K562 (cell line): Measurements from ENCODE around the gene ATIC.

Experiments used
- ARNT ChIP-seq, 2 experiments: fragments of 450-650 bp; IDR thresholded peaks; 2 replicates each; pipeline ENCODE4 v1.6.1; 2016; ENCODE audit warnings: mild to moderate bottlenecking in 1 of 2
- EP300 ChIP-seq: IDR thresholded peaks from 2 replicates; pipeline ENCODE4 v1.6.1; 2012; ENCODE audit warnings: low read length, improper control_type of control experiment
- SRF ChIP-seq, 2 experiments: fragments of 250-450, 450-650 bp in 1 of 2; sonication (Bioruptor Pico) in 1 of 2; sonication (generic) in 1 of 2; formaldehyde crosslinking; IDR thresholded peaks; 2 replicates each; pipeline versions ENCODE4 v1.5.0 to v1.5.1; 2020 to 2022; ENCODE audit warnings: mild to moderate bottlenecking in 1 of 2, missing genetic modification reagents in 1 of 2
- TF ChIP-seq, protein P1 (sequence below), 2 experiments: fragments of 450-650 bp; conservative IDR thresholded peaks; 2 replicates each; pipeline ENCODE4 v1.6.1; 2017; ENCODE audit warnings: mild to moderate bottlenecking in 2 of 2, moderate library complexity in 2 of 2
- TF ChIP-seq, protein P2 (sequence below): sonication (generic); formaldehyde crosslinking; IDR thresholded peaks from 2 replicates; pipeline ENCODE4 v1.8.1; 2023; ENCODE audit warnings: mild to moderate bottlenecking, missing genetic modification reagents
- TF ChIP-seq, protein P3 (sequence below): fragments of 250-450 bp; sonication (Bioruptor Pico); IDR thresholded peaks from 2 replicates; pipeline ENCODE4 v1.5.0; 2021; ENCODE audit warnings: mild to moderate bottlenecking, borderline replicate concordance
- TF ChIP-seq, protein P4 (sequence below): sonication (generic); formaldehyde crosslinking; IDR thresholded peaks from 2 replicates; pipeline ENCODE4 v1.8.1; 2022; ENCODE audit warnings: missing genetic modification reagents
- TF ChIP-seq, protein P5 (sequence below), 3 experiments: IDR thresholded peaks in 2 of 3; conservative IDR thresholded peaks in 1 of 3; 2 replicates each; pipeline ENCODE4 v1.5.1; 2011 to 2012; ENCODE audit warnings: low read length in 3 of 3, mild to moderate bottlenecking in 3 of 3, control low read depth in 2 of 3, improper control_type of control experiment in 1 of 3, inconsistent platforms in 1 of 3, low read depth in 1 of 3, mixed read lengths in 1 of 3, moderate library complexity in 1 of 3; ENCODE audit not compliant: insufficient read depth in 2 of 3

DNA sequence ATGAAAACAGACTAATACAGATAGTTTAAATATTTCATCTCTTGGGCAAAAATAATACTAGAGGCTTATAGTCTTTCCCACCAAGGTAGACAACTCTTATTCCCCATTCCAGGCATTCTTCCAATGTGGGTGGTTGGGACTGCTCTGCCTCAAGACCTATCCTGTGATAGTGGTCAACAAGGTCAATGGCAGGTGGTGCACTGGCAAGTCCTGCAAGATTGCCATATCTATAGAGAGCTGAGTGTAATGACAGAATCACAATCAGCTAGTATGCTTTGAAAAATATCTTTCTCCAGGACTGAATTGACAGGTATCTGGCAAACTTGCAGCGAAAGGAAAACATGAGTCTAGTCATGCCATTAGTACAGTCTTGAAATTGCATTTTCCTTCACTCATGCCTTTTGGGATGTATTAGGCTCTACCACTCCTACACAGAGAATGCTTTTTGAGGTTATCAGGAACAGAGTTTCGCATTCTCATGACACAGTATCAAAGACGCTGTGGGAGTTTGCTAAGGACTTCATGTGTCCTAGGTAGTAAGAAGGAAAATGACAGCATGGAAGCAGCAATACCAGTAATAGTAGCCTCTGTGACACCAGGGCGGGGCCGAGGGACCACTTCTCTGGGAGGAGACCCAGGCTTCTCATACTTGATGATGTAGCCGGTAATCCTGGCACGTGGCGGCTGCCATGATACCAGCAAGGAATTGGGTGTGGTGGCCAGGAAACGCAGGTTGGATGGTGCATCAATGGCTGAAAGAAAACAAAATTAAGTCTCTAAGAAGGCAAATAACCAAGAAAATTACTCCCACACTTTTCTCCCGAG is 63.0 kb downstream of the ATIC start:
- no peak for TF ChIP-seq SRF (CRISPR knock-in tag; IDR thresholded peaks at IDR 0.05)
- TF ChIP-seq, protein P1, sequence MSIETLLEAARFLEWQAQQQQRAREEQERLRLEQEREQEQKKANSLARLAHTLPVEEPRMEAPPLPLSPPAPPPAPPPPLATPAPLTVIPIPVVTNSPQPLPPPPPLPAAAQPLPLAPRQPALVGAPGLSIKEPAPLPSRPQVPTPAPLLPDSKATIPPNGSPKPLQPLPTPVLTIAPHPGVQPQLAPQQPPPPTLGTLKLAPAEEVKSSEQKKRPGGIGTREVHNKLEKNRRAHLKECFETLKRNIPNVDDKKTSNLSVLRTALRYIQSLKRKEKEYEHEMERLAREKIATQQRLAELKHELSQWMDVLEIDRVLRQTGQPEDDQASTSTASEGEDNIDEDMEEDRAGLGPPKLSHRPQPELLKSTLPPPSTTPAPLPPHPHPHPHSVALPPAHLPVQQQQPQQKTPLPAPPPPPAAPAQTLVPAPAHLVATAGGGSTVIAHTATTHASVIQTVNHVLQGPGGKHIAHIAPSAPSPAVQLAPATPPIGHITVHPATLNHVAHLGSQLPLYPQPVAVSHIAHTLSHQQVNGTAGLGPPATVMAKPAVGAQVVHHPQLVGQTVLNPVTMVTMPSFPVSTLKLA (conservative IDR thresholded peaks at IDR 0.05), result no peak
- TF ChIP-seq EP300, result no peak
- TF ChIP-seq, protein P2, sequence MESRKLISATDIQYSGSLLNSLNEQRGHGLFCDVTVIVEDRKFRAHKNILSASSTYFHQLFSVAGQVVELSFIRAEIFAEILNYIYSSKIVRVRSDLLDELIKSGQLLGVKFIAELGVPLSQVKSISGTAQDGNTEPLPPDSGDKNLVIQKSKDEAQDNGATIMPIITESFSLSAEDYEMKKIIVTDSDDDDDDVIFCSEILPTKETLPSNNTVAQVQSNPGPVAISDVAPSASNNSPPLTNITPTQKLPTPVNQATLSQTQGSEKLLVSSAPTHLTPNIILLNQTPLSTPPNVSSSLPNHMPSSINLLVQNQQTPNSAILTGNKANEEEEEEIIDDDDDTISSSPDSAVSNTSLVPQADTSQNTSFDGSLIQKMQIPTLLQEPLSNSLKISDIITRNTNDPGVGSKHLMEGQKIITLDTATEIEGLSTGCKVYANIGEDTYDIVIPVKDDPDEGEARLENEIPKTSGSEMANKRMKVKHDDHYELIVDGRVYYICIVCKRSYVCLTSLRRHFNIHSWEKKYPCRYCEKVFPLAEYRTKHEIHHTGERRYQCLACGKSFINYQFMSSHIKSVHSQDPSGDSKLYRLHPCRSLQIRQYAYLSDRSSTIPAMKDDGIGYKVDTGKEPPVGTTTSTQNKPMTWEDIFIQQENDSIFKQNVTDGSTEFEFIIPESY (CRISPR knock-in tag), result no peak
- TF ChIP-seq, protein P3, sequence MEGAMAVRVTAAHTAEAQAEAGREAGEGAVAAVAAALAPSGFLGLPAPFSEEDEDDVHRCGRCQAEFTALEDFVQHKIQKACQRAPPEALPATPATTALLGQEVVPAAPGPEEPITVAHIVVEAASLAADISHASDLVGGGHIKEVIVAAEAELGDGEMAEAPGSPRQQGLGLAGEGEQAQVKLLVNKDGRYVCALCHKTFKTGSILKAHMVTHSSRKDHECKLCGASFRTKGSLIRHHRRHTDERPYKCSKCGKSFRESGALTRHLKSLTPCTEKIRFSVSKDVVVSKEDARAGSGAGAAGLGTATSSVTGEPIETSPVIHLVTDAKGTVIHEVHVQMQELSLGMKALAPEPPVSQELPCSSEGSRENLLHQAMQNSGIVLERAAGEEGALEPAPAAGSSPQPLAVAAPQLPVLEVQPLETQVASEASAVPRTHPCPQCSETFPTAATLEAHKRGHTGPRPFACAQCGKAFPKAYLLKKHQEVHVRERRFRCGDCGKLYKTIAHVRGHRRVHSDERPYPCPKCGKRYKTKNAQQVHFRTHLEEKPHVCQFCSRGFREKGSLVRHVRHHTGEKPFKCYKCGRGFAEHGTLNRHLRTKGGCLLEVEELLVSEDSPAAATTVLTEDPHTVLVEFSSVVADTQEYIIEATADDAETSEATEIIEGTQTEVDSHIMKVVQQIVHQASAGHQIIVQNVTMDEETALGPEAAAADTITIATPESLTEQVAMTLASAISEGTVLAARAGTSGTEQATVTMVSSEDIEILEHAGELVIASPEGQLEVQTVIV (CRISPR knock-in tag), result no peak
- no peak for TF ChIP-seq ARNT (IDR thresholded peaks at IDR 0.05)
- TF ChIP-seq, protein P4, sequence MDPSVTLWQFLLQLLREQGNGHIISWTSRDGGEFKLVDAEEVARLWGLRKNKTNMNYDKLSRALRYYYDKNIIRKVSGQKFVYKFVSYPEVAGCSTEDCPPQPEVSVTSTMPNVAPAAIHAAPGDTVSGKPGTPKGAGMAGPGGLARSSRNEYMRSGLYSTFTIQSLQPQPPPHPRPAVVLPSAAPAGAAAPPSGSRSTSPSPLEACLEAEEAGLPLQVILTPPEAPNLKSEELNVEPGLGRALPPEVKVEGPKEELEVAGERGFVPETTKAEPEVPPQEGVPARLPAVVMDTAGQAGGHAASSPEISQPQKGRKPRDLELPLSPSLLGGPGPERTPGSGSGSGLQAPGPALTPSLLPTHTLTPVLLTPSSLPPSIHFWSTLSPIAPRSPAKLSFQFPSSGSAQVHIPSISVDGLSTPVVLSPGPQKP (CRISPR knock-in tag), result no peak
- TF ChIP-seq, protein P5, sequence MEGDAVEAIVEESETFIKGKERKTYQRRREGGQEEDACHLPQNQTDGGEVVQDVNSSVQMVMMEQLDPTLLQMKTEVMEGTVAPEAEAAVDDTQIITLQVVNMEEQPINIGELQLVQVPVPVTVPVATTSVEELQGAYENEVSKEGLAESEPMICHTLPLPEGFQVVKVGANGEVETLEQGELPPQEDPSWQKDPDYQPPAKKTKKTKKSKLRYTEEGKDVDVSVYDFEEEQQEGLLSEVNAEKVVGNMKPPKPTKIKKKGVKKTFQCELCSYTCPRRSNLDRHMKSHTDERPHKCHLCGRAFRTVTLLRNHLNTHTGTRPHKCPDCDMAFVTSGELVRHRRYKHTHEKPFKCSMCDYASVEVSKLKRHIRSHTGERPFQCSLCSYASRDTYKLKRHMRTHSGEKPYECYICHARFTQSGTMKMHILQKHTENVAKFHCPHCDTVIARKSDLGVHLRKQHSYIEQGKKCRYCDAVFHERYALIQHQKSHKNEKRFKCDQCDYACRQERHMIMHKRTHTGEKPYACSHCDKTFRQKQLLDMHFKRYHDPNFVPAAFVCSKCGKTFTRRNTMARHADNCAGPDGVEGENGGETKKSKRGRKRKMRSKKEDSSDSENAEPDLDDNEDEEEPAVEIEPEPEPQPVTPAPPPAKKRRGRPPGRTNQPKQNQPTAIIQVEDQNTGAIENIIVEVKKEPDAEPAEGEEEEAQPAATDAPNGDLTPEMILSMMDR (IDR thresholded peaks at IDR 0.05 in 2 of 3, conservative IDR thresholded peaks at IDR 0.05 in 1 of 3; ENCODE audit: insufficient read depth in 2 of 3, low read depth in 1 of 3, low read length in 3 of 3), result no peak
